Parathyroid adenoma (tissue), 2 donors: Measurements from ENCODE around the gene ZNF331.

ENCODE experiments used
- H2AFZ ChIP-seq: fragments of 300-600 bp; sonication (generic); one replicate; pipeline ENCODE4 v1.7.0; 2017; ENCODE audit warnings: antibody characterized with exemption, mild to moderate bottlenecking
- H3K27ac ChIP-seq: fragments of 300-600 bp; sonication (generic); one replicate; pipeline ENCODE4 v1.7.0; 2017
- H3K27me3 ChIP-seq: fragments of 300-600 bp; sonication (generic); one replicate; pipeline ENCODE4 v1.7.0; 2017; ENCODE audit warnings: low read length; ENCODE audit not compliant: control insufficient read depth, insufficient read depth
- H3K36me3 ChIP-seq: fragments of 300-600 bp; sonication (generic); one replicate; pipeline ENCODE4 v1.7.0; 2017; ENCODE audit warnings: low read length; ENCODE audit not compliant: control insufficient read depth, insufficient read depth
- H3K4me1 ChIP-seq: fragments of 300-600 bp; sonication (generic); one replicate; pipeline ENCODE4 v1.7.0; 2017; ENCODE audit warnings: control low read depth
- H3K4me2 ChIP-seq: fragments of 300-600 bp; sonication (generic); one replicate; pipeline ENCODE4 v1.7.0; 2017; ENCODE audit warnings: low read length
- H3K4me3 ChIP-seq: fragments of 300-600 bp; sonication (generic); one replicate; pipeline ENCODE4 v1.7.0; 2017; ENCODE audit warnings: low read depth, low read length
- H3K79me2 ChIP-seq: fragments of 300-600 bp; sonication (generic); one replicate; pipeline ENCODE4 v1.7.0; 2017; ENCODE audit warnings: control low read depth
- H3K9ac ChIP-seq: fragments of 300-600 bp; sonication (generic); one replicate; pipeline ENCODE4 v1.7.0; 2017; ENCODE audit warnings: mild to moderate bottlenecking
- H3K9me3 ChIP-seq: fragments of 300-600 bp; sonication (generic); one replicate; pipeline ENCODE4 v1.7.0; 2017; ENCODE audit warnings: low read length; ENCODE audit not compliant: control insufficient read depth
- CTCF ChIP-seq: fragments of 300-600 bp; sonication (generic); IDR thresholded peaks from one replicate; pipeline ENCODE4 v1.7.0; 2017; ENCODE audit warnings: antibody characterized with exemption, mild to moderate bottlenecking
- donor health status: primary hyperparathyroidism.

Gene ZNF331

GRCh38 chr19:53536225-53536548 is 1.8 kb upstream of the ZNF331 start:
- no peaks in the 10 kb centered on the region for H3K36me3 ChIP-seq
- TF ChIP-seq CTCF, result no peak
- H3K27ac ChIP-seq, result no peak overlapping the region
- no peak overlapping the region for H3K4me3 ChIP-seq
- no peak overlapping the region for H3K9ac ChIP-seq
- no peak overlapping the region for H2AFZ ChIP-seq
- no peaks in the 10 kb centered on the region for H3K27me3 ChIP-seq
- H3K4me1 ChIP-seq, result no peaks in the 10 kb centered on the region
- no peaks in the 10 kb centered on the region for H3K9me3 ChIP-seq
- peaks cover 5% of the 10 kb centered on the region for H3K79me2 ChIP-seq
- no peak overlapping the region for H3K4me2 ChIP-seq

GRCh38 chr19:53537121-53537520 is 824 bp upstream of the ZNF331 start:
- Histone ChIP-seq H3K36me3 (no peaks in the 10 kb centered on the region), H3K4me1 (no peaks in the 10 kb centered on the region), H2AFZ (peak overlapping the region; percentile 87), H3K27me3 (no peaks in the 10 kb centered on the region), H3K9ac (no peak overlapping the region), H3K4me2 (peak overlapping the region; percentile 90), H3K79me2 (peaks cover 5% of the 10 kb centered on the region), H3K27ac (peak overlapping the region; percentile 78), H3K9me3 (no peaks in the 10 kb centered on the region), H3K4me3 (peak overlapping the region; percentile 78)
- TF ChIP-seq CTCF, result no peak

GRCh38 chr19:53538378-53539109 is 599 bp downstream of the ZNF331 start:
- no peaks in the 10 kb centered on the region for H3K9me3 ChIP-seq
- peak overlapping the region; percentile 46 for H3K9ac ChIP-seq
- H3K36me3 ChIP-seq, result no peaks in the 10 kb centered on the region
- no peak for TF ChIP-seq CTCF
- peak overlapping the region; percentile 87 for H2AFZ ChIP-seq
- H3K27ac ChIP-seq, result peak overlapping the region; percentile 78
- peaks cover 5% of the 10 kb centered on the region for H3K79me2 ChIP-seq
- no peaks in the 10 kb centered on the region for H3K4me1 ChIP-seq
- H3K4me2 ChIP-seq, result peak overlapping the region; percentile 90
- H3K4me3 ChIP-seq, result peak overlapping the region; percentile 78
- H3K27me3 ChIP-seq, result no peaks in the 10 kb centered on the region

GRCh38 chr19:53540091-53540490 is 2.1 kb downstream of the ZNF331 start:
- Histone ChIP-seq H3K4me2 (no peak overlapping the region), H3K79me2 (peaks cover 5% of the 10 kb centered on the region), H3K9me3 (no peaks in the 10 kb centered on the region), H2AFZ (no peak overlapping the region), H3K27ac (no peak overlapping the region), H3K9ac (no peak overlapping the region), H3K27me3 (no peaks in the 10 kb centered on the region), H3K36me3 (no peaks in the 10 kb centered on the region), H3K4me3 (no peak overlapping the region), H3K4me1 (no peaks in the 10 kb centered on the region)
- no peak for TF ChIP-seq CTCF

GRCh38 chr19:53541971-53542370 is 4.0 kb downstream of the ZNF331 start:
- peaks cover 5% of the 10 kb centered on the region for H3K79me2 ChIP-seq
- no peaks in the 10 kb centered on the region for H3K27me3 ChIP-seq
- H3K4me2 ChIP-seq, result no peak overlapping the region
- no peak overlapping the region for H3K4me3 ChIP-seq
- no peak for TF ChIP-seq CTCF
- no peaks in the 10 kb centered on the region for H3K9me3 ChIP-seq
- no peak overlapping the region for H2AFZ ChIP-seq
- no peaks in the 10 kb centered on the region for H3K4me1 ChIP-seq
- H3K27ac ChIP-seq, result no peak overlapping the region
- no peaks in the 10 kb centered on the region for H3K36me3 ChIP-seq
- no peak overlapping the region for H3K9ac ChIP-seq
